Astrocyte (in vitro differentiated cells and primary cell): ENCODE data around the gene SLN.

Experiments
- CTCF ChIP-seq: IDR thresholded peaks from 2 replicates; pipeline ENCODE4 v1.5.1; 2011; ENCODE audit warnings: low read depth, mild to moderate bottlenecking, inconsistent platforms, low read length, moderate library complexity; ENCODE audit not compliant: insufficient read depth
- EZH2 ChIP-seq: IDR thresholded peaks from 2 replicates; pipeline ENCODE4 v1.6.1; 2012; ENCODE audit warnings: mild to moderate bottlenecking, low read length, inconsistent platforms; ENCODE audit not compliant: insufficient read depth

- no peak for TF ChIP-seq CTCF
- TF ChIP-seq EZH2, result no peak
Measured at GRCh38 chr11:107706531-107706930, 5.3 kb downstream of the SLN start.
